T-cell (primary cell): Measurements from ENCODE around the gene HRG. TPM values are rescaled to one million over a fixed set of nuclear protein-coding genes. Genes with fewer than 3 reads are reported as not detected.
"Not testable (repeated sequence)": the region's sequence is repeated elsewhere in the genome, so short reads cannot be mapped to it uniquely, and the experiment has no call there.

Source experiments
- ATAC-seq, 4 experiments: fragments of 200-7000 bp in 3 of 4; fragments of 150-1000 bp in 1 of 4; cut with Tn5 transposase; replicated peaks in 1 of 4; 1 replicate in 3 of 4; 2 replicates in 1 of 4; pipeline ENCODE4 v1.10.0; 2021; ENCODE audit warnings: moderate library complexity in 3 of 4, mild to moderate bottlenecking in 2 of 4, moderate number of reproducible peaks in 1 of 4
- CTCF ChIA-PET, 2 donors: fragments of 300-600 bp; sonication (Branson Sonifier 250); formaldehyde crosslinking; loops; one replicate each; lab custom pipeline; 2022; ENCODE audit warnings: antibody characterized with exemption in 2 of 2; lab: Charles Lee
- POLR2A ChIA-PET, 2 donors: fragments of 300-600 bp; sonication (Branson Sonifier 250); formaldehyde crosslinking; loops; one replicate each; lab custom pipeline; 2022; ENCODE audit warnings: antibody characterized with exemption in 2 of 2; lab: Charles Lee
- DNase-seq, 35 experiments: peaks; one replicate each; pipeline versions ENCODE4 v3.0.0 to v3.0.0-alpha.2; 2013 to 2023
- H3K27ac ChIP-seq: one replicate; pipeline ENCODE4 v1.5.1; 2013; ENCODE audit warnings: low read length
- H3K27me3 ChIP-seq, 2 experiments: replicated peaks in 1 of 2; 1 replicate in 1 of 2; 2 replicates in 1 of 2; pipeline versions ENCODE4 v1.6.1 to v1.7.0; 2013; ENCODE audit warnings: low read length in 1 of 2, mixed read lengths in 1 of 2; ENCODE audit not compliant: control insufficient read depth in 2 of 2, insufficient read depth in 2 of 2; ENCODE audit errors: extremely low read depth in 1 of 2
- H3K36me3 ChIP-seq, 2 donors: 1 replicate in 1 of 2; 2 replicates in 1 of 2; pipeline versions ENCODE4 v1.6.1 to v1.7.0; 2013; ENCODE audit warnings: low read length in 1 of 2; ENCODE audit not compliant: control insufficient read depth in 2 of 2, insufficient read depth in 1 of 2; ENCODE audit errors: extremely low read depth in 1 of 2
- H3K4me1 ChIP-seq, 2 experiments: 1 replicate in 1 of 2; 2 replicates in 1 of 2; pipeline versions ENCODE4 v1.6.1 to v1.7.0; 2013; ENCODE audit warnings: low read length in 2 of 2, mixed read lengths in 1 of 2; ENCODE audit not compliant: insufficient read depth in 2 of 2, control insufficient read depth in 1 of 2; ENCODE audit errors: extremely low read depth in 1 of 2
- H3K4me3 ChIP-seq, 2 donors: 1 replicate in 1 of 2; 2 replicates in 1 of 2; pipeline versions ENCODE4 v1.5.1 to v1.7.0; 2013; ENCODE audit warnings: mild to moderate bottlenecking in 2 of 2, low read length in 1 of 2, moderate library complexity in 1 of 2; ENCODE audit not compliant: control insufficient read depth in 1 of 2; ENCODE audit errors: extremely low read depth in 1 of 2
- H3K9me3 ChIP-seq: 2 replicates; pipeline ENCODE4 v1.7.0; 2013
- H3K27ac Mint-ChIP-seq, 2 donors: one replicate each; pipeline ENCODE4 v1.8.0; 2020 to 2021; ENCODE audit warnings: mild to moderate bottlenecking in 2 of 2, mixed read lengths in 2 of 2
- H3K27me3 Mint-ChIP-seq, 2 donors: one replicate each; pipeline ENCODE4 v1.8.0; 2021 to 2022; ENCODE audit warnings: mixed read lengths in 2 of 2
- H3K36me3 Mint-ChIP-seq: one replicate; pipeline ENCODE4 v1.8.0; 2021; ENCODE audit warnings: mixed read lengths
- H3K4me1 Mint-ChIP-seq, 3 donors: one replicate each; pipeline ENCODE4 v1.8.0; 2020 to 2022; ENCODE audit warnings: mixed read lengths in 3 of 3, mild to moderate bottlenecking in 1 of 3
- H3K4me3 Mint-ChIP-seq, 3 donors: one replicate each; pipeline ENCODE4 v1.8.0; 2020 to 2022; ENCODE audit warnings: mild to moderate bottlenecking in 3 of 3, mixed read lengths in 3 of 3, moderate library complexity in 3 of 3
- H3K9me3 Mint-ChIP-seq, 3 donors: one replicate each; pipeline ENCODE4 v1.8.0; 2020 to 2022; ENCODE audit warnings: mixed read lengths in 3 of 3
- WGBS: methylation state at CpG from one replicate; pipeline ENCODE4 v1.1.5; 2013; ENCODE audit warnings: missing lambda C conversion rate; ENCODE audit not compliant: insufficient coverage; 5-methylcytosine and 5-hydroxymethylcytosine counted together
- total RNA-seq, 35 experiments: library from RNA in 6 of 35; stranded (reverse) in 6 of 35; fragments of 120-200 nt in 1 of 35; gene quantifications; one replicate each; pipeline versions ENCODE4 v1.2.1 to v1.2.4 and lab custom pipeline; 2013 to 2026

Gene HRG
- total RNA-seq, 5 donors from 2014 or later (not counting 1 experiment from before 2014, with no cell fraction given) = 0.38 TPM; not detected in 4

DNA sequence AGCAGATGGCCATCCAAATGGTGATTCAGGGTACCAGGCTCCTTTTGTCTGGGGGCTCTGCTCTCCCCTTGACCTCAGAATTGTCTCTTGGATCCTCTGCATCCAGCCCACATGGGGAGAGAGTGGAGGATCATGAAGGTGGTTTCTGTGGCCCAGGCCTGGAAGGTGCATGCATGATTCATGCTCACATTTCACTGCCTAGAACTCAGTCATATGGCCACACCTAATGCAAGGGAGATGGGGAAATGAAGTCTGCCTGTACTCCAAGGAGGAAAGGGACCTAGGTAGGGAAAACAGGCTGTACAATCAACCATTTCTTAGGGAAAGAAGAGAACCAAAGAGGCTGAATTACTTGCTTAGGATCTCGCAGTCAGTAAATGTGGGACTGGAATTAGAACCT is 15.1 kb downstream of the HRG start:
- Histone ChIP-seq H3K27me3 (peaks cover 2 to 18% of the 10 kb centered on the region in 2 experiments), H3K4me3 (no peak overlapping the region), H3K36me3 (no peaks in the 10 kb centered on the region), H3K9me3 (no peaks in the 10 kb centered on the region), H3K27ac (no peak overlapping the region), H3K4me1 (peaks cover 0 to 2% of the 10 kb centered on the region in 2 experiments)
- Mint-ChIP-seq H3K4me3 (no peak overlapping the region), H3K27me3 (peaks cover 58 to 62% of the 10 kb centered on the region in 2 donors), H3K9me3 (peaks cover 7 to 16% (median 11%) of the 10 kb centered on the region in 3 donors), H3K36me3 (no peaks in the 10 kb centered on the region), H3K27ac (no peak overlapping the region), H3K4me1 (no peaks in the 10 kb centered on the region)
- 100% methylated on average over 1 of the region's 1 CpG for WGBS
- DNase-seq (no peak), ATAC-seq (no peak)
- ChIA-PET CTCF (no interaction called here), POLR2A (no interaction called here)

DNA sequence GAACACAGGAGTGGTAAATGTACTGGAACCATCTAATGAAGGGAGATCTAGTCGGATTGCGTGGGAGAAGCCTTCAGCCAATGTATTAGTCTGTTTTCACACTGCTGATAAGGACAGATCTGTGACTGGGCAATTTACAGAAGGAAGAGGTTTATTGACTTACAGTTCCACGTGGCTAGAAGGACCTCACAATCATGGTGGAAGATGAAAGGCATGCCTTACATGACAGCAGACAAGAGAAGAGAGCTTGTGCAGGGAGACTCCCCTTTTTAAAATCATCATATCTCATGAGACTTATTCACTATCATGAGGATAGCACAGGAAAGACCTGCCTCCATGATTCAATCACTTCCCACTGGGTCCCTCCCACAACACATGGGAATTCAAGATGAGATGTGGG is 17.0 kb downstream of the HRG start:
- Mint-ChIP-seq H3K36me3 (peaks cover 4% of the 10 kb centered on the region), H3K27me3 (peaks cover 54 to 66% of the 10 kb centered on the region in 2 donors), H3K4me3 (no peak overlapping the region), H3K4me1 (peaks cover 0 to 5% (median 0%) of the 10 kb centered on the region in 3 donors), H3K27ac (no peak overlapping the region), H3K9me3 (peaks cover 7 to 18% (median 16%) of the 10 kb centered on the region in 3 donors)
- DNase-seq = no peak
- Histone ChIP-seq H3K27ac (no peak overlapping the region), H3K4me1 (peaks cover 0 to 11% of the 10 kb centered on the region in 2 experiments), H3K4me3 (no peak overlapping the region), H3K36me3 (no peaks in the 10 kb centered on the region), H3K9me3 (no peaks in the 10 kb centered on the region), H3K27me3 (peaks cover 2 to 12% of the 10 kb centered on the region in 2 experiments)
- ChIA-PET POLR2A (no interaction called here), CTCF (no interaction called here)
- WGBS = 92% methylated on average over 2 of the region's 3 CpGs
- ATAC-seq = no peak

DNA sequence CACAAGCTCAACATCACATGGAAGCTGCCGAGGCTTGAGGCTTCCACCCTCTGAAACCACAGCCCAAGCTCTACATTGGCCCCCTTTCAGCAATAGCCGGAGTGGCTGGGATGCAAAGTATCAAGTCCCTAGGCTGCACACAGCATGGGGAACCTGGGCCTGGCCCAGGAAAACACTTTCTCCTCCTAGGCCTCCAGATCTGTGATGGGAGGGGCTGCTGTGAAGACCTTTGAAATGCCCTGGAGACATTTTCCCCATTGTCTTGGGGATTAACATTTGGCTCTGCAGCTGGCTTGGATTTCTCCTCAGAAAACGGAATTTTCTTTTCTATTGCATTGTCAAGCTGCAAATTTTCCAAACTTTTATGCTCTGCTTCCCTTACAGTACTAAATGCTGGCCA is 18.2 kb downstream of the HRG start:
- POLR2A ChIA-PET = no interaction called here
- Histone ChIP-seq H3K27ac (no peak overlapping the region), H3K4me3 (no peak overlapping the region), H3K27me3 (peaks cover 2 to 10% of the 10 kb centered on the region in 2 experiments), H3K4me1 (peaks cover 0 to 11% of the 10 kb centered on the region in 2 experiments), H3K9me3 (no peaks in the 10 kb centered on the region), H3K36me3 (no peaks in the 10 kb centered on the region)
- H3K36me3 Mint-ChIP-seq = peaks cover 4% of the 10 kb centered on the region
- H3K27ac Mint-ChIP-seq = no peak overlapping the region
- peaks cover 52 to 65% of the 10 kb centered on the region in 2 donors for H3K27me3 Mint-ChIP-seq
- CTCF ChIA-PET = interaction anchor here in 1 of 2 donors (0.5 kb wide), 1 partner anchor 500 kb away, joined by 3 read pairs; no protein-coding TSS in a partner anchor
- H3K4me3 Mint-ChIP-seq = no peak overlapping the region
- WGBS = 52% methylated on average over 2 of the region's 3 CpGs
- no peak for ATAC-seq
- peaks cover 0 to 5% (median 0%) of the 10 kb centered on the region in 3 donors for H3K4me1 Mint-ChIP-seq
- peak in 1 of 35 experiments; percentile 5 for DNase-seq
- H3K9me3 Mint-ChIP-seq = peaks cover 7 to 18% (median 16%) of the 10 kb centered on the region in 3 donors

DNA sequence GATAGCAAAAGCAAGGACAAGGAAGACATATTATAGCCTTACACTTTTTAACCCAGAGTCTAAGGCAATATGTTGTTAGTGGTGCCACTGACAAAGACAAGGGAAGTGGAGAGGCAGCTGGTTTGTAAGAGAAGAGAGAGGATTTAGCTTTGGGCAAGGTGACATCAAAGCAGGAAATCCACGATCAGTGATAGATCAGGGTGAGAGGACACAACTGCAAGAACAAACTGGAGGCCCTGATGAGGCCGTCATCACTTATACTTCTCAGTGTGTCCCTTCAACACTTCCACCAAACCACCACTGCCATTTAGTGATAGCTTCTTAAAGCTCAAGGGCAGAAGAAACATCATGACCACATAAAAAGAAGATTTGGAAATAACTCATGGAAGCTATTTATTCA is 20.7 kb downstream of the HRG start:
- 60% methylated on average over 1 of the region's 2 CpGs for WGBS
- DNase-seq = peak in 2 of 35 experiments; percentile 0 to 13
- not testable (repeated sequence) for H3K36me3 ChIP-seq, H3K4me1 Mint-ChIP-seq, H3K4me3 ChIP-seq, H3K27ac ChIP-seq, H3K4me3 Mint-ChIP-seq, ATAC-seq, H3K27ac Mint-ChIP-seq, H3K9me3 ChIP-seq, H3K36me3 Mint-ChIP-seq
- peaks cover 7 to 18% (median 16%) of the 10 kb centered on the region in 3 donors for H3K9me3 Mint-ChIP-seq
- H3K27me3 Mint-ChIP-seq = peaks cover 40 to 45% of the 10 kb centered on the region in 2 donors
- ChIA-PET POLR2A (interaction anchor here in 1 of 2 donors (0.6 to 0.7 kb wide), 2 partner anchors 119 to 1094 kb away, joined by 3 to 5 read pairs; no protein-coding TSS in a partner anchor), CTCF (interaction anchor here (0.7 to 1.0 kb wide), 2 partner anchors 20 to 93 kb away, joined by 3 read pairs; no protein-coding TSS in a partner anchor)
- Histone ChIP-seq H3K4me1 (peaks cover 0 to 11% of the 10 kb centered on the region in 2 experiments), H3K27me3 (peaks cover 2 to 10% of the 10 kb centered on the region in 2 experiments)

DNA sequence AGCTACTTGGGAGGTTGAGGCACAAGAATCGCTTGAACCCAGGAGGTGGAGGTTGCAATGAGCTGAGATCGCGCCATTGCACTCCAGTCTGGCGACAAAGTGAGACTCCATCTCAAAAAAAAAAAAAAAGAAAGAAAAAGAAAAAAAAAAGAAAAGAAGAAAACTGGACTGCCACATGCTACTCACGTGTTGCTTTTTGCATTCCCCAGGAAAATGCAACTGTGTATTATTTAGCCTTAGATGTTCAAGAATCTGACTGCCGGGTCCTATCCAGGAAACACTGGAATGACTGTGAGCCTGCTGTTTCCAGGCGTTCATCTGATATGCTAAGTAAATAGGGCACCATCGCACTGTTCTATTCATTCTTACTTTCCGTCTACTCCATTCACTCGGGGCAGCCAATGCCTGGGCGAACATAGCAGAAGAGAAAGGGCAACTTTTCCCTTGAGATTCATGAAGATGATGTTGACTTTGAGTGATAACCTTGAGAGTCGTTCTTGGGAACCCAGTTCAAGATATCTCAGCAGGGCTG is 21.4 kb downstream of the HRG start:
- H3K9me3 ChIP-seq = no peaks in the 10 kb centered on the region
- 78% methylated on average over 3 of the region's 12 CpGs for WGBS
- Mint-ChIP-seq H3K4me1 (peaks cover 0 to 13% (median 0%) of the 10 kb centered on the region in 3 donors), H3K4me3 (no peak overlapping the region), H3K9me3 (peaks cover 7 to 18% (median 16%) of the 10 kb centered on the region in 3 donors), H3K36me3 (peaks cover 4% of the 10 kb centered on the region), H3K27me3 (peaks cover 40 to 44% of the 10 kb centered on the region in 2 donors), H3K27ac (no peak overlapping the region)
- no peak for ATAC-seq
- no peak for DNase-seq
- H3K4me3 ChIP-seq = no peak overlapping the region
- peaks cover 0 to 17% of the 10 kb centered on the region in 2 experiments for H3K4me1 ChIP-seq
- ChIA-PET POLR2A (interaction anchor here in 1 of 2 donors (0.7 kb wide), 1 partner anchor 139 kb away, joined by 7 read pairs; no protein-coding TSS in a partner anchor), CTCF (interaction anchor here in 1 of 2 donors (0.7 kb wide), 1 partner anchor 94 kb away, joined by 3 read pairs; no protein-coding TSS in a partner anchor)
- no peak overlapping the region for H3K27ac ChIP-seq
- no peaks in the 10 kb centered on the region for H3K36me3 ChIP-seq
- peaks cover 4 to 14% of the 10 kb centered on the region in 2 experiments for H3K27me3 ChIP-seq

DNA sequence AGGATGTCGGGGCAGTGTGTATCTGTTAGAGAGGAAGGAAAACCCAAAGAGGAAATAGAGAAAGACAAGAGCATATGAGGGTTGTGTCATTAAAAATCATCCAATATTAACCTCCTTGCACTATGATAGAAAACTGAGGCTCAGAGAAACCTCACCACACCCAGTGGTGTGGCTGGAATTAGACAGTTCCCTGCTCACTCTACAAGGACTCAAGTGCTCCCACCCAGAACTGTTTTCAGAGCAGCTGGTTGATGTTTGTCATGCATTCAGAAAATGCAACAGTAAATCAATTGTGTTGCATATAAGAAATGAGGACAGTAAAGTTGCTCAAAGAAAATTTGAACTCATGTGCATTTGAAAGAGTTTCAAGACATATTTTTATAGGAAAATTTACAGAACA is 24.5 kb downstream of the HRG start:
- H3K4me3 Mint-ChIP-seq, H3K9me3 ChIP-seq, H3K27me3 ChIP-seq, H3K36me3 Mint-ChIP-seq, H3K27ac Mint-ChIP-seq, H3K36me3 ChIP-seq, POLR2A ChIA-PET, ATAC-seq, DNase-seq, H3K4me3 ChIP-seq, CTCF ChIA-PET, H3K27ac ChIP-seq: not testable (repeated sequence)
- WGBS = no CpG with 5 or more reads among the region's 1 CpG
- H3K27me3 Mint-ChIP-seq = peaks cover 22 to 37% of the 10 kb centered on the region in 2 donors
- H3K9me3 Mint-ChIP-seq = peaks cover 3 to 13% (median 5%) of the 10 kb centered on the region in 3 donors
- H3K4me1 ChIP-seq = peaks cover 0 to 17% of the 10 kb centered on the region in 2 experiments
- peaks cover 0 to 13% (median 0%) of the 10 kb centered on the region in 3 donors for H3K4me1 Mint-ChIP-seq
